ENCODE measurements around the gene TRIM41. TPM values are rescaled to one million over a fixed set of nuclear protein-coding genes. Genes with fewer than 3 reads are reported as not detected.
A peak's percentile ranks its signal among the peaks of the same experiment; 100 is the strongest.

The TRIM41 gene
- total RNA-seq, 1 donor = 9.9 TPM

DNA sequence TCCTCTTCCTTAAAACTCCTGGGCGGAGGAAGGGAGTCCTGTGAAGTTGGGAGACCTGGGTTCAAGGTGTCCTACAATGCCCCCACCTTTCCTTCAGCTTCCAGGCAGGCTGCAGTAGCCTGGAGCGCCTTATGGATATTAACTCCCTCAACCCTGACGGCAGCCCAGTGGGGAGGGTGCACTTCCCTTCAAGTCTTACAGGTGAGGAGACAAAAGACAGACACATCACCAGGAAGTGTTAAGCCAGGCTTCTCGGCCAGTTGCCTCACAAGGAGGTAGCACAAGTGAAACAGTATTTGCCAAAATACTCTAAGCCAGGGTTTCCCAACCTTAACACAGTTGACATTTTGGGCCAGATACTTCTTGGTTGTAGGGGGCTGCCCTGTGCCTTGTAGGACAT is 22.3 kb upstream of the TRIM41 start:
- no peak overlapping the region for H3K4me3 ChIP-seq (ENCODE audit: low read depth, low read length)
- no peak for DNase-seq (ENCODE audit: low read depth)
- TF ChIP-seq, protein P1, sequence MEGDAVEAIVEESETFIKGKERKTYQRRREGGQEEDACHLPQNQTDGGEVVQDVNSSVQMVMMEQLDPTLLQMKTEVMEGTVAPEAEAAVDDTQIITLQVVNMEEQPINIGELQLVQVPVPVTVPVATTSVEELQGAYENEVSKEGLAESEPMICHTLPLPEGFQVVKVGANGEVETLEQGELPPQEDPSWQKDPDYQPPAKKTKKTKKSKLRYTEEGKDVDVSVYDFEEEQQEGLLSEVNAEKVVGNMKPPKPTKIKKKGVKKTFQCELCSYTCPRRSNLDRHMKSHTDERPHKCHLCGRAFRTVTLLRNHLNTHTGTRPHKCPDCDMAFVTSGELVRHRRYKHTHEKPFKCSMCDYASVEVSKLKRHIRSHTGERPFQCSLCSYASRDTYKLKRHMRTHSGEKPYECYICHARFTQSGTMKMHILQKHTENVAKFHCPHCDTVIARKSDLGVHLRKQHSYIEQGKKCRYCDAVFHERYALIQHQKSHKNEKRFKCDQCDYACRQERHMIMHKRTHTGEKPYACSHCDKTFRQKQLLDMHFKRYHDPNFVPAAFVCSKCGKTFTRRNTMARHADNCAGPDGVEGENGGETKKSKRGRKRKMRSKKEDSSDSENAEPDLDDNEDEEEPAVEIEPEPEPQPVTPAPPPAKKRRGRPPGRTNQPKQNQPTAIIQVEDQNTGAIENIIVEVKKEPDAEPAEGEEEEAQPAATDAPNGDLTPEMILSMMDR (IDR thresholded peaks at IDR 0.05; ENCODE audit: insufficient read depth, low read depth, low read length) = no peak

DNA sequence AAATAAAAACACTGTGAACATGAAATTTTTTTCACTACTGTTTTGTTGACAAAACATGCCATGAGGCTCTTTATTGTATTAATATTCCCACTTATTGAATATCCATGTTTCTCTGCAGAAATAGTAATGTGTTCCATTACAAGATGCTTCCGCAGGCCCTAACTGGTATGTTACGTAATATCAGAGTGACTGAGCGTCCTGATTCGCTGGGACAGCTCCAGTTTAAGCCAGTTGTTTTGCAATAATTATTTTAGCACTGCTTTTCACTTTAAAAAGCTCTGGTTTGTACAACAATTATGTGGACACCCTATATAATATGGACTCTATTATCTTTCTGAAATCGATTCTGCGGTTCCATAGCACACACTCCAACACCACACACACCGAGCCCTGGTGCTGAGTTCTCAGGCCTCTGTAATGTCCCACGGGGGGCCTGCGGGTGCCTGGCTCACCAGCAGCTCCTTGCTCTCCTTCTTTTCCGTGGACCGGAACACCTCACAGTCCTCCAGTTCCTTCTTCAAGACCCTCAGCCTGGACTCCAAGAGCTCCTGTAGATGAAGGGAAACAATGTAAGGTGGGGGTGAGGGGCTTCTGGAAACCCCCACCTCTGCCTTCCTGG is 19.9 kb upstream of the TRIM41 start:
- peak; percentile 72 for DNase-seq (ENCODE audit: low read depth)
- TF ChIP-seq, protein P1 (IDR thresholded peaks at IDR 0.05; ENCODE audit: insufficient read depth, low read depth, low read length) = no peak
- H3K4me3 ChIP-seq (ENCODE audit: low read depth, low read length) = peak overlapping the region; percentile 67

DNA sequence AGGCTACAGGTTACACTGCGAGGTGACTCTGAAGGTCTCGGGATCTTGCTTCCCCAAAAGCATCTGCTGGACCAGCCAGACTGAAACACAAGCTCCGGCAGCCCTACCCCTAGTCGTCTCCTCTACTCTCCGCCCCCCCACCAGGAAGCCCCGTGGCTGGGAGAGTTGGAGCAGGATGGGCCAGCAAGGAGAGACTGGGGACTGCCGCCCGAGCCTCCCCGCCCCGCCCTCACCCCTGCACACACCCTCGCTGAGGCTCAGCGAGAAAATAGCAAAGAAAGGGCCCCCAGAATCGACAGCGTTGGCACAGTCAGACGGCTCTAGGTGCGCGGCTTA is 19.3 kb upstream of the TRIM41 start:
- DNase-seq (ENCODE audit: low read depth) = no peak
- TF ChIP-seq, protein P1 (IDR thresholded peaks at IDR 0.05; ENCODE audit: insufficient read depth, low read depth, low read length) = no peak

DNA sequence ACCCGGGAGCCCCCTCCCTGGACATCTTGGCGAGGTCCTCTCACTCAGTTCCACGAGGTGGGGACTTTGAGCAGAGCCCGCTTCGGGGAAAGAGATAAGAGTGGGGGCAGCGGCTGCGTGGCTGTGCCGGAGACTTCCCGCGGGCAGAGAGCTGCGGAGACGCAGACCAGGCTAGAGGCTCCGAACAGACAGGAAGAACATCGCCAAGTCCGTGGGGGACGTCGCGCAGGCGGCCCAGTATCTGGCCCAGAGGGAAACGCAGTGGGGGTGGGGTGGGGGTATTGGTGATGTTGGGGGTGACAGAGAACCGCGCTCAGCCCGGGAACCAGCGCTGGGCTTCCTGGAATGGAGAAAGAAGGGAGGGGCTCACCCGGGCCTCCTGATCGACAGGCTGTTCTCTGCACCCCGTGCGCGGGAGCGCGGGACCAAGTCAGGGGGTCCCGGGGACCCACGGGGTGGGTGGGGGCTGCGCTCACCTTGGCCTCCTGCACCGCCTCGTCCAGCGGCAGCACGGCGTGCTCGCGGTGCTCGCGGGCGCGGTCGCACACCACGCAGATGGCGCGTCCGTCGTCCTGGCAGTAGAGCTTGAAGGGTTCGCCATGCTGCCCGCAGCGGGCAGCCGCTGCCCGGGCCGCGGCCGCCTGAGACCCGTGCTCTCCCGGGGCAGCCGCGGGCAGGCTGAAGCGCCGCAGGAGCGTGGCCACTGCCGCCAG is 18.8 kb upstream of the TRIM41 start:
- peak; percentile 53 for DNase-seq (ENCODE audit: low read depth)

More for the DNA sequence above, 19.3 kb upstream of the TRIM41 start:
- H3K4me3 ChIP-seq (ENCODE audit: low read depth, low read length) = peak overlapping the region; percentile 67

DNA sequence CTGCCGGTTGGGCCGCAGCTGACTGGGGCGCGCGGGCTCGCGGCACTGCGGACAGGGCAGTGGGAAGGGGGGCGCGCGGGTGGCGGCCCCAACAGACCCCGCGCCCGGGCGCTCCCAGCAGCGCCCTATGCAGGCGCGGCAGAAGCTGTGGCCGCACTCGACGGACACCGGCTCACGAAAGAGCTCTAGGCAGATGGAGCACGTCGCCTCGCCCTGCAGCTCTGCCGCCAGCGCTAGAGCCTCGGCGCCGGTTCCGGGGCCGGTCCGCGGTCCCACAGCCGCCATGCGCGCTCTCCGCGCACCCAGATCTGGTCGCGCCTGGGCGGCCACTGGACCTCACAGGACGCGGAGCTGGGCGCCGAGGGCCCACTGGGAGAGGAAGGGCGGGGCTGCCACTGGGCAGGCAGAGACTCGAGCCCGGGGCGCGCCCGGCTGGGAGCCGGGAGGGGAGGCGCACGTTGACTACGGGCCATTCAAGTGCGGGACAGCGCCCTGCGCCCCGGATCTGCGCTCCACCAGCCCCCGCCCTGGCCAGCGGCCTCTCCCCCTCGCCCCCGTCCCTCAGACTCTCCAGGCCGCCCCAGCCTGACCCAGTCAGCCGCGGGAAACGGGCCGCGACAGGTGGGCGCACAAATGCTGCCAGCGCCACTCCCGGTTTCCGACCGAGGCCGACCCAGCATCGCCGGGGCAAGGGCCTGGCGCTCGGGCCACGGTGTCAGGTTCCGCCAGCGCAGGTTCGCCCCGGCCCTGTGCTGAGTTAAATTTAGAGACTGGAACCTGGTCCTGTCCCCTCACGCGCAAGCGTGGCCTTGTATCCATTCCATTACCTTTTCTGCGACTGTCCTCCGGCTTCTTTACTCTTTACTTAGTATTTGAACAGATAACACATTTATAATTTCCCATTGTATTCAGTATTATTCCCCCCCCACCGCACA is 18.0 kb upstream of the TRIM41 start, which contains the start of gene TRIM7:
TRIM7 (minus strand) TSS at position 371 of the 935 bp plus-strand sequence; CDS start at position 285, 86 bp downstream.
- DNase-seq (ENCODE audit: low read depth) = peak; percentile 56
- peak within 1 kb of the TSS; percentile 67 for H3K4me3 ChIP-seq (ENCODE audit: low read depth, low read length)
- TF ChIP-seq, protein P1 (IDR thresholded peaks at IDR 0.05; ENCODE audit: insufficient read depth, low read depth, low read length) = no peak

More for the DNA sequence above, 18.8 kb upstream of the TRIM41 start:
- TF ChIP-seq, protein P1 (IDR thresholded peaks at IDR 0.05; ENCODE audit: insufficient read depth, low read depth, low read length) = no peak
- H3K4me3 ChIP-seq (ENCODE audit: low read depth, low read length) = peak overlapping the region; percentile 67

DNA sequence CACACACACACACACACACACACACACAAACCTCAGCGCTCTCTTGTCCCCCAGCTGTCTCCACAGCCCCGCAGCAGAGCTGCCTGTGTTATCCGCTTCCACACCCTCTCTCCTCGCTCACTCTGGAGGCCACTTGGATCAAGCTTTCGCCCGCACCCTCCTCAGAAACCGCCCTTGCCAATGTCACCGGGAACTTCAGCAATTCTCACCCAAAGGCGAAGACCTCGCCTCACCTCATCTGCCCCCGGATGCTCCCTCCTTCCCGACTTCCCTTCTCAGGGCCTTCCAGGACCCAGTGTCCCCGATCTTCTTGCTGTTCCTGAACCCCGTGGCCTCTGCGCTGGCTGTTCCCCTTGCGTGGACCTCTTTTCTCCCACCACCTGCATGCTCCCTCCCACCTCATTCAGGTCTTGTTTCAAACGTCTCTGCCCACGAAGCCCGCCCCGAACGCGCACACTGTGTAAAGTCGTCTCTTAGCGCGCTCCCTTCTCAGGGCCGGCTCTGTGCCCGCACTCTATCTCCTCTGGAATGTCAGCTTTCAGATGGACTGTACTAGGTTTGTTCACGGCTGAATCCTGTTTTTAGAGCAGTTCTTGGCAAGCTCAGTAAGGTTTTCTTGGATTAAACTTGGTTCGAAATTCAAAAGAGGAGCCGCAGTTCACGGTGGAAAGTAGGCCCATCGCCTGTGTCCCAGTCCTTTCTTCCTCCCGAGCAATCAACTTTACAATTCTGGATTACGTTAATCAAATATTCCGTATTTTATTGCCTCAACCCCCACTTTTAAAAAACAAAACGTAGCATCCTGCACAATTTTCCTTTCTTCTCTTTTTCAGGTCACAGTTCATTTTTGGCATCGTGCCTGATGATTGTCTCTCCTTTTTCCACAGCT is 17.1 kb upstream of the TRIM41 start:
- peak overlapping the region; percentile 67 for H3K4me3 ChIP-seq (ENCODE audit: low read depth, low read length)

More for the DNA sequence above, 17.1 kb upstream of the TRIM41 start:
- no peak for DNase-seq (ENCODE audit: low read depth)
- TF ChIP-seq, protein P1 (IDR thresholded peaks at IDR 0.05; ENCODE audit: insufficient read depth, low read depth, low read length) = no peak
